Measurements from ENCODE around the gene SAMM50.

Gene SAMM50

GRCh38 chr22:43994006-43994405 is 38.8 kb downstream of the SAMM50 start:
- DNase-seq (ENCODE audit: low spot score) (no peak), ATAC-seq (ENCODE audit: low read depth) (no peak)
- TF ChIP-seq, protein P1, sequence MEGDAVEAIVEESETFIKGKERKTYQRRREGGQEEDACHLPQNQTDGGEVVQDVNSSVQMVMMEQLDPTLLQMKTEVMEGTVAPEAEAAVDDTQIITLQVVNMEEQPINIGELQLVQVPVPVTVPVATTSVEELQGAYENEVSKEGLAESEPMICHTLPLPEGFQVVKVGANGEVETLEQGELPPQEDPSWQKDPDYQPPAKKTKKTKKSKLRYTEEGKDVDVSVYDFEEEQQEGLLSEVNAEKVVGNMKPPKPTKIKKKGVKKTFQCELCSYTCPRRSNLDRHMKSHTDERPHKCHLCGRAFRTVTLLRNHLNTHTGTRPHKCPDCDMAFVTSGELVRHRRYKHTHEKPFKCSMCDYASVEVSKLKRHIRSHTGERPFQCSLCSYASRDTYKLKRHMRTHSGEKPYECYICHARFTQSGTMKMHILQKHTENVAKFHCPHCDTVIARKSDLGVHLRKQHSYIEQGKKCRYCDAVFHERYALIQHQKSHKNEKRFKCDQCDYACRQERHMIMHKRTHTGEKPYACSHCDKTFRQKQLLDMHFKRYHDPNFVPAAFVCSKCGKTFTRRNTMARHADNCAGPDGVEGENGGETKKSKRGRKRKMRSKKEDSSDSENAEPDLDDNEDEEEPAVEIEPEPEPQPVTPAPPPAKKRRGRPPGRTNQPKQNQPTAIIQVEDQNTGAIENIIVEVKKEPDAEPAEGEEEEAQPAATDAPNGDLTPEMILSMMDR (IDR thresholded peaks at IDR 0.05; ENCODE audit: poor library complexity, severe bottlenecking) = no peak
- Histone ChIP-seq H3K9me3 (ENCODE audit: severe bottlenecking) (no peaks in the 10 kb centered on the region), H3K27ac (ENCODE audit: poor library complexity, severe bottlenecking) (no peak overlapping the region), H3K4me3 (ENCODE audit: severe bottlenecking) (no peak overlapping the region), H3K27me3 (ENCODE audit: insufficient read depth, poor library complexity, severe bottlenecking) (no peaks in the 10 kb centered on the region), H3K4me1 (ENCODE audit: insufficient read depth, poor library complexity, severe bottlenecking) (no peaks in the 10 kb centered on the region), H3K36me3 (ENCODE audit: low read depth) (peaks cover 76% of the 10 kb centered on the region)

GRCh38 chr22:43994416-43994815 is 39.2 kb downstream of the SAMM50 start:
- H3K4me1 ChIP-seq (ENCODE audit: insufficient read depth, poor library complexity, severe bottlenecking) = no peaks in the 10 kb centered on the region
- TF ChIP-seq, protein P1 (IDR thresholded peaks at IDR 0.05; ENCODE audit: poor library complexity, severe bottlenecking) = no peak
- H3K27me3 ChIP-seq (ENCODE audit: insufficient read depth, poor library complexity, severe bottlenecking) = no peaks in the 10 kb centered on the region
- no peak for ATAC-seq (ENCODE audit: low read depth)
- no peak for DNase-seq (ENCODE audit: low spot score)
- peaks cover 76% of the 10 kb centered on the region for H3K36me3 ChIP-seq (ENCODE audit: low read depth)
- H3K4me3 ChIP-seq (ENCODE audit: severe bottlenecking) = no peak overlapping the region
- H3K9me3 ChIP-seq (ENCODE audit: severe bottlenecking) = no peaks in the 10 kb centered on the region
- no peak overlapping the region for H3K27ac ChIP-seq (ENCODE audit: poor library complexity, severe bottlenecking)

DNA sequence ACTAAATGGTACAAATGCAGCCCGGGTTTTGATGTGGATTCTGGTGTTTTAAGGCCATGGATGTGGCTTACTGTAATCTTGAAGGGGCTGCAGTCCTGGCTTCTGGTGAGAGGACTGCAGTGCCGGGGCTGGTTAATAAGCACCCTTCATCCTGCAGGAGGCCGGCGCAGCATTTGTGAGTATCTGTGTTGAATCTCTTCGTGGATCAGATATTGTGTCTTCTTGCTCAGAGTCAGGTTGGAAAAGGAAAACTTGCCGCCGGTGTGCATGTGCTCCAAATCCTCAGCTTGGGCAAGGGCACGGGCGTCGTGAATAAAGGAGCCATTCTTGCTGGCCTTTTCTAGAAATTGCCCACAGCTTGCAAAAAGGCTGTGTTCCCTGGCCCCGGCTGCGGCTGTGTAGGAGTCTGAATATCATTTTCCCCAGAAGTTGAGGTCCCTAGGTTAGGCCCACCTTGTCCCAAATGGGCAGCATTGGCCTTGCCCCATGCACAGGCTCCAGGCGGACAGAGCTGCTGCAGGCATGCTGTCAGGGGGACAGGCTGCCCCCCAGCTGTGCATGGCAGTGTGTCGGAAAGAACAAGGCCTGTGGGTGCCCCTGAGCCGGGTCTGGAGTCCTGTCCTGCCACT is 39.9 kb downstream of the SAMM50 start:
- TF ChIP-seq, protein P1 (IDR thresholded peaks at IDR 0.05; ENCODE audit: poor library complexity, severe bottlenecking) = no peak
- no peak for ATAC-seq (ENCODE audit: low read depth)
- peaks cover 72% of the 10 kb centered on the region for H3K36me3 ChIP-seq (ENCODE audit: low read depth)

GRCh38 chr22:43995798-43996169 is 40.5 kb downstream of the SAMM50 start:
- no peaks in the 10 kb centered on the region for H3K4me1 ChIP-seq (ENCODE audit: insufficient read depth, poor library complexity, severe bottlenecking)
- H3K27me3 ChIP-seq (ENCODE audit: insufficient read depth, poor library complexity, severe bottlenecking) = no peaks in the 10 kb centered on the region
- DNase-seq (ENCODE audit: low spot score) (no peak), ATAC-seq (ENCODE audit: low read depth) (no peak)
- H3K4me3 ChIP-seq (ENCODE audit: severe bottlenecking) = no peak overlapping the region
- TF ChIP-seq, protein P1 (IDR thresholded peaks at IDR 0.05; ENCODE audit: poor library complexity, severe bottlenecking) = no peak
- H3K36me3 ChIP-seq (ENCODE audit: low read depth) = peaks cover 69% of the 10 kb centered on the region
- no peak overlapping the region for H3K27ac ChIP-seq (ENCODE audit: poor library complexity, severe bottlenecking)
- no peaks in the 10 kb centered on the region for H3K9me3 ChIP-seq (ENCODE audit: severe bottlenecking)

More for the DNA sequence above, 39.9 kb downstream of the SAMM50 start:
- DNase-seq (ENCODE audit: low spot score) = no peak
- Histone ChIP-seq H3K4me3 (ENCODE audit: severe bottlenecking) (no peak overlapping the region), H3K4me1 (ENCODE audit: insufficient read depth, poor library complexity, severe bottlenecking) (no peaks in the 10 kb centered on the region), H3K9me3 (ENCODE audit: severe bottlenecking) (no peaks in the 10 kb centered on the region), H3K27ac (ENCODE audit: poor library complexity, severe bottlenecking) (no peak overlapping the region), H3K27me3 (ENCODE audit: insufficient read depth, poor library complexity, severe bottlenecking) (no peaks in the 10 kb centered on the region)

- H3K4me3 ChIP-seq (ENCODE audit: severe bottlenecking) = no peak overlapping the region
- H3K9me3 ChIP-seq (ENCODE audit: severe bottlenecking) = no peaks in the 10 kb centered on the region
- H3K27ac ChIP-seq (ENCODE audit: poor library complexity, severe bottlenecking) = no peak overlapping the region
- ATAC-seq (ENCODE audit: low read depth) (no peak), DNase-seq (ENCODE audit: low spot score) (no peak)
- H3K4me1 ChIP-seq (ENCODE audit: insufficient read depth, poor library complexity, severe bottlenecking) = no peaks in the 10 kb centered on the region
- H3K36me3 ChIP-seq (ENCODE audit: low read depth) = peaks cover 68% of the 10 kb centered on the region
- TF ChIP-seq, protein P1 (IDR thresholded peaks at IDR 0.05; ENCODE audit: poor library complexity, severe bottlenecking) = no peak
- H3K27me3 ChIP-seq (ENCODE audit: insufficient read depth, poor library complexity, severe bottlenecking) = no peaks in the 10 kb centered on the region
Measured at GRCh38 chr22:43996170-43996980, 41.1 kb downstream of the SAMM50 start.
